H9 (cell line): ENCODE measurements around the gene CTPS1. TPM values are rescaled to one million over a fixed set of nuclear protein-coding genes. Genes with fewer than 3 reads are reported as not detected.
A peak's percentile ranks its signal among the peaks of the same experiment; 100 is the strongest.

Experiments
- DNase-seq: peaks from one replicate; pipeline ENCODE4 v3.0.0-alpha.2; 2017
- H2AFZ ChIP-seq: one replicate; pipeline ENCODE4 v1.6.1; 2013; ENCODE audit warnings: mild to moderate bottlenecking, low read length, control low read depth, moderate library complexity
- H2AK5ac ChIP-seq: 2 replicates; pipeline ENCODE4 v1.6.1; 2013; ENCODE audit warnings: low read length, control low read depth, mixed read lengths; ENCODE audit not compliant: insufficient read length
- H2BK120ac ChIP-seq: one replicate; pipeline ENCODE4 v1.6.1; 2013; ENCODE audit warnings: low read depth, mild to moderate bottlenecking, low read length, control low read depth, inconsistent platforms; ENCODE audit not compliant: poor library complexity, severe bottlenecking
- H2BK12ac ChIP-seq: 2 replicates; pipeline ENCODE4 v1.6.1; 2013; ENCODE audit warnings: low read length, control low read depth, mixed read lengths, low read depth; ENCODE audit not compliant: insufficient read length
- H2BK15ac ChIP-seq: 2 replicates; pipeline ENCODE4 v1.6.1; 2013; ENCODE audit warnings: low read depth, low read length, control low read depth
- H2BK20ac ChIP-seq: one replicate; pipeline ENCODE4 v1.6.1; 2013; ENCODE audit warnings: low read depth, mild to moderate bottlenecking, low read length, control low read depth, inconsistent platforms; ENCODE audit not compliant: poor library complexity, severe bottlenecking
- H2BK5ac ChIP-seq: 2 replicates; pipeline ENCODE4 v1.6.1; 2013; ENCODE audit warnings: low read length, control low read depth, mixed read lengths; ENCODE audit not compliant: insufficient read length
- H3K14ac ChIP-seq: 2 replicates; pipeline ENCODE4 v1.6.1; 2013; ENCODE audit warnings: low read length, control low read depth; ENCODE audit not compliant: insufficient read depth
- H3K18ac ChIP-seq: 2 replicates; pipeline ENCODE4 v1.6.1; 2013; ENCODE audit warnings: low read depth, mild to moderate bottlenecking, mixed read lengths, low read length, control low read depth; ENCODE audit not compliant: insufficient read length
- H3K23ac ChIP-seq: 2 replicates; pipeline ENCODE4 v1.6.1; 2013; ENCODE audit warnings: low read length, control low read depth, mixed read lengths, low read depth; ENCODE audit not compliant: insufficient read length
- H3K23me2 ChIP-seq: 2 replicates; pipeline ENCODE4 v1.6.1; 2013; ENCODE audit warnings: low read depth, mild to moderate bottlenecking, mixed read lengths, low read length, control low read depth; ENCODE audit not compliant: insufficient read length, poor library complexity, severe bottlenecking
- H3K27ac ChIP-seq: 2 replicates; pipeline ENCODE4 v1.5.1; 2013; ENCODE audit warnings: low read length, control low read depth, mixed read lengths, low read depth; ENCODE audit not compliant: insufficient read length
- H3K27me3 ChIP-seq: 2 replicates; pipeline ENCODE4 v1.6.1; 2013; ENCODE audit warnings: low read length, control low read depth, inconsistent platforms; ENCODE audit not compliant: insufficient read depth
- H3K4ac ChIP-seq: 2 replicates; pipeline ENCODE4 v1.6.1; 2013; ENCODE audit warnings: low read depth, mild to moderate bottlenecking, control low read depth, inconsistent platforms, low read length, moderate library complexity
- H3K4me1 ChIP-seq: 2 replicates; pipeline ENCODE4 v1.6.1; 2013; ENCODE audit warnings: low read length, control low read depth, inconsistent platforms; ENCODE audit not compliant: insufficient read depth
- H3K4me2 ChIP-seq: 2 replicates; pipeline ENCODE4 v1.6.1; 2013; ENCODE audit warnings: low read length, control low read depth, mixed read lengths; ENCODE audit not compliant: insufficient read length, insufficient read depth
- H3K56ac ChIP-seq: 2 replicates; pipeline ENCODE4 v1.6.1; 2013; ENCODE audit warnings: low read depth, mild to moderate bottlenecking, mixed read lengths, low read length, control low read depth; ENCODE audit not compliant: insufficient read length
- H3K79me1 ChIP-seq: 2 replicates; pipeline ENCODE4 v1.6.1; 2013; ENCODE audit warnings: low read depth, mild to moderate bottlenecking, moderate library complexity, low read length, control low read depth, inconsistent platforms; ENCODE audit not compliant: insufficient read depth, poor library complexity, severe bottlenecking
- H3K79me2 ChIP-seq: 2 replicates; pipeline ENCODE4 v1.6.1; 2013; ENCODE audit warnings: low read length, control low read depth, inconsistent platforms; ENCODE audit not compliant: insufficient read depth
- H3K9ac ChIP-seq: 2 replicates; pipeline ENCODE4 v1.6.1; 2013; ENCODE audit warnings: low read length, control low read depth, mixed read lengths; ENCODE audit not compliant: insufficient read length; ENCODE audit errors: extremely low read depth
- H3K9me3 ChIP-seq: one replicate; pipeline ENCODE4 v1.6.1; 2013; ENCODE audit warnings: low read depth, low read length, inconsistent platforms; ENCODE audit not compliant: control insufficient read depth
- H3T11ph ChIP-seq: one replicate; pipeline ENCODE4 v1.6.1; 2013; ENCODE audit warnings: mild to moderate bottlenecking, low read length, control low read depth, inconsistent platforms
- H4K20me1 ChIP-seq: one replicate; pipeline ENCODE4 v1.6.1; 2013; ENCODE audit not compliant: control insufficient read depth, insufficient read length, insufficient read depth
- H4K5ac ChIP-seq: 2 replicates; pipeline ENCODE4 v1.6.1; 2013; ENCODE audit warnings: low read depth, mild to moderate bottlenecking, mixed read lengths, low read length, control low read depth; ENCODE audit not compliant: insufficient read length
- H4K8ac ChIP-seq: replicated peaks from 2 replicates; pipeline ENCODE4 v1.6.1; 2013; ENCODE audit warnings: low read length, control low read depth, mixed read lengths, low read depth; ENCODE audit not compliant: insufficient read length
- H4K91ac ChIP-seq: 2 replicates; pipeline ENCODE4 v1.6.1; 2013; ENCODE audit warnings: low read depth, mild to moderate bottlenecking, moderate library complexity, mixed read lengths, low read length, control low read depth; ENCODE audit not compliant: insufficient read length
- H3K27ac Mint-ChIP-seq, 3 experiments: 2 replicates in 2 of 3; 3 replicates in 1 of 3; pipeline ENCODE4 v1.8.0; 2020 to 2021; ENCODE audit warnings: mixed read lengths in 3 of 3, mild to moderate bottlenecking in 1 of 3, moderate library complexity in 1 of 3
- H3K27me3 Mint-ChIP-seq: 2 replicates; pipeline ENCODE4 v1.8.0; 2021; ENCODE audit warnings: low read depth, mild to moderate bottlenecking, moderate library complexity, mixed read lengths
- H3K36me3 Mint-ChIP-seq, 3 experiments: 2 replicates in 2 of 3; 3 replicates in 1 of 3; pipeline ENCODE4 v1.8.0; 2020 to 2021; ENCODE audit warnings: low read depth in 3 of 3, mixed read lengths in 3 of 3; ENCODE audit not compliant: insufficient read depth in 1 of 3
- H3K4me1 Mint-ChIP-seq, 2 experiments: 2 replicates each; pipeline ENCODE4 v1.8.0; 2020; ENCODE audit warnings: mixed read lengths in 2 of 2
- H3K4me3 Mint-ChIP-seq, 2 experiments: 2 replicates in 1 of 2; 3 replicates in 1 of 2; pipeline ENCODE4 v1.8.0; 2020 to 2021; ENCODE audit warnings: mild to moderate bottlenecking in 2 of 2, mixed read lengths in 2 of 2, moderate library complexity in 1 of 2
- H3K9me3 Mint-ChIP-seq, 2 experiments: 2 replicates in 1 of 2; 3 replicates in 1 of 2; pipeline ENCODE4 v1.8.0; 2020; ENCODE audit warnings: mild to moderate bottlenecking in 2 of 2, mixed read lengths in 2 of 2, moderate library complexity in 1 of 2
- CTCF ChIP-seq: fragments of 200-600 bp; sonication (generic); conservative IDR thresholded peaks from 3 replicates; pipeline ENCODE4 v1.8.0; 2021; ENCODE audit warnings: antibody characterized with exemption, mild to moderate bottlenecking
- WGBS: extraction: QIAGEN DNeasy Blood & Tissue Kit; methylation state at CpG from one replicate; pipeline ENCODE4 v1.1.7; 2013; ENCODE audit warnings: missing lambda C conversion rate, low lambda C conversion rate, mixed read lengths; ENCODE audit not compliant: insufficient read length; ENCODE audit errors: extremely low coverage; 5-methylcytosine and 5-hydroxymethylcytosine counted together
- total RNA-seq: library from RNA; stranded (reverse); gene quantifications from 2 replicates; pipeline ENCODE4 v1.2.1, GENCODE V29; 2021

CTPS1 gene
- total RNA-seq, 1 experiment from 2014 or later = 105 TPM

- no peaks in the 10 kb centered on the region for H3K27me3 Mint-ChIP-seq
- no peak overlapping the region for H3T11ph ChIP-seq
- no peak for TF ChIP-seq CTCF
These were observed 35.4 kb downstream of the CTPS1 start for GRCh38 chr1:41014871-41015270.

More at GRCh38 chr1:41014871-41015270, 35.4 kb downstream of the CTPS1 start:
- no peak overlapping the region for H4K8ac ChIP-seq
- H2BK5ac ChIP-seq = no peak overlapping the region
- no peaks in the 10 kb centered on the region for H3K79me1 ChIP-seq
- H3K79me2 ChIP-seq = no peaks in the 10 kb centered on the region
- H2BK20ac ChIP-seq = no peak overlapping the region
- H3K23me2 ChIP-seq = no peaks in the 10 kb centered on the region
- H3K4me1 Mint-ChIP-seq = 0 out of 4 replicates have a peak, but pooled peaks cover 0 to 4% of the 10 kb centered on the region in 2 experiments
- no peak overlapping the region; the same call in 1 of the 2 replicates for H3K14ac ChIP-seq
- no peaks in the 10 kb centered on the region for H3K9me3 ChIP-seq
- H3K4me3 Mint-ChIP-seq = no peak overlapping the region; a peak in 1 of 5 replicates
- H4K5ac ChIP-seq = no peak overlapping the region
- no peak overlapping the region for H4K91ac ChIP-seq
- H3K4ac ChIP-seq = no peak overlapping the region
- no peaks in the 10 kb centered on the region for H3K27me3 ChIP-seq
- H3K9ac ChIP-seq = no peak overlapping the region
- H3K27ac ChIP-seq = no peak overlapping the region
- no CpG with 5 or more reads among the region's 8 CpGs for WGBS
- H3K18ac ChIP-seq = no peak overlapping the region
- H4K20me1 ChIP-seq = no peaks in the 10 kb centered on the region
- no peak overlapping the region for H2BK120ac ChIP-seq
- no peak for DNase-seq
- H2BK15ac ChIP-seq = no peak overlapping the region
- peaks cover 34 to 84% (median 79%) of the 10 kb centered on the region in 3 experiments; a peak in 6 of 7 replicates for H3K36me3 Mint-ChIP-seq
- H3K27ac Mint-ChIP-seq = peak overlapping the region in 1 of 3 experiments; percentile 53; a peak in 2 of 7 replicates
- H2AK5ac ChIP-seq = no peak overlapping the region
- H3K23ac ChIP-seq = no peak overlapping the region
- no peak overlapping the region for H2BK12ac ChIP-seq
- H3K4me2 ChIP-seq = no peak overlapping the region
- no peaks in the 10 kb centered on the region for H3K4me1 ChIP-seq
- no peaks in the 10 kb centered on the region for H3K9me3 Mint-ChIP-seq
- no peak overlapping the region for H2AFZ ChIP-seq
- no peak overlapping the region for H3K56ac ChIP-seq
